ENCODE measurements around the gene WNT7A.

Gene WNT7A

DNA sequence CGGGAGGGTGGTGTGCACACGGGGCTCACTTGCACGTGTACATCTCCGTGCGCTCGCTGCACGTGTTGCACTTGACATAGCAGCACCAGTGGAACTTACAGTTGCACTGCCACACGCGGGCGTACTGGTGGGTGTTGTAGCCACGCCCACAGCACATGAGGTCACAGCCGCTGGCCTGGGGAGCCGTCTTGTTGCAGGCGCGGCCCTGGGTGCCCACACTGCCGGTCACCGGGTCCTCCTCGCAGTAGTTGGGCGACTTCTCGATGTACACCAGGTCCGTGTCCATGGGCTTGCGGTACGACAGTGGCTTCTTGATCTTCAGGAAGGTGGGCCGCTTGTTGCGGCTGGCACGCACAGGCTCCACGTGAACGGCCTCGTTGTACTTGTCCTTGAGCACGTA, 61.0 kb downstream of the WNT7A start:
- TF ChIP-seq, protein P1, sequence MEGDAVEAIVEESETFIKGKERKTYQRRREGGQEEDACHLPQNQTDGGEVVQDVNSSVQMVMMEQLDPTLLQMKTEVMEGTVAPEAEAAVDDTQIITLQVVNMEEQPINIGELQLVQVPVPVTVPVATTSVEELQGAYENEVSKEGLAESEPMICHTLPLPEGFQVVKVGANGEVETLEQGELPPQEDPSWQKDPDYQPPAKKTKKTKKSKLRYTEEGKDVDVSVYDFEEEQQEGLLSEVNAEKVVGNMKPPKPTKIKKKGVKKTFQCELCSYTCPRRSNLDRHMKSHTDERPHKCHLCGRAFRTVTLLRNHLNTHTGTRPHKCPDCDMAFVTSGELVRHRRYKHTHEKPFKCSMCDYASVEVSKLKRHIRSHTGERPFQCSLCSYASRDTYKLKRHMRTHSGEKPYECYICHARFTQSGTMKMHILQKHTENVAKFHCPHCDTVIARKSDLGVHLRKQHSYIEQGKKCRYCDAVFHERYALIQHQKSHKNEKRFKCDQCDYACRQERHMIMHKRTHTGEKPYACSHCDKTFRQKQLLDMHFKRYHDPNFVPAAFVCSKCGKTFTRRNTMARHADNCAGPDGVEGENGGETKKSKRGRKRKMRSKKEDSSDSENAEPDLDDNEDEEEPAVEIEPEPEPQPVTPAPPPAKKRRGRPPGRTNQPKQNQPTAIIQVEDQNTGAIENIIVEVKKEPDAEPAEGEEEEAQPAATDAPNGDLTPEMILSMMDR (IDR thresholded peaks at IDR 0.05; ENCODE audit: extremely low read depth, missing control alignments), result no peak

DNA sequence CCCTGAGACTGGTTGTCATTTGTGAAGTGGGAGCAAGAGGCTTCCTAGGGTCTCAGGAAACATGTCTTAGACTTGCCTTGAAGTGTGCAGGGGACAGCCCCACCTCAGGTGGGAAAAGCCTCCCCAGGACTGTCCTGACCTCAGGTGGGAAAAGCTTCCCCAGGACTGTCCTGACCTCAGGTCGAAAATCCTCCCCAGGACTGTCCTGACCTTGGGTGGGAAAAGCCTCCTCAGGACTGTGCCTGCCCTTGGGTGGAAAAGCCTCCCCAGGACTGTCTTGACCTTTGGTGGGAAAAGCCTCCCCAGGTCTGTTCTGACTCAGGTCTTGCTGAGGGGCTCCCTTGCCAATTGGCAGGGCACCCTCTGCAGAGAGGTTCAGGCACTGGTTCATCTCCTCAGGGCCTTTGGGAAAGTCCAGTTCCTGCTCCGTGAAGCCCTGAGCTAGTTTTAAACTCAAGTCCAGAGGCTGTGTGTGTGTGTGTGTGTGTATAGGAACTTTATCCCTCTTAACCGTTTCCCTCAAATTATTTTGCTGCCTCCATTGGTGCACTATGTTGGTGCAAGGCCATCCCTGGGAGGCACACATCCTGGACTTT, 64.7 kb downstream of the WNT7A start:
- TF ChIP-seq, protein P1 (IDR thresholded peaks at IDR 0.05; ENCODE audit: extremely low read depth, missing control alignments), result no peak
- DNase-seq (ENCODE audit: low spot score), result no peak

More for the DNA sequence above, 61.0 kb downstream of the WNT7A start:
- DNase-seq (ENCODE audit: low spot score), result no peak

DNA sequence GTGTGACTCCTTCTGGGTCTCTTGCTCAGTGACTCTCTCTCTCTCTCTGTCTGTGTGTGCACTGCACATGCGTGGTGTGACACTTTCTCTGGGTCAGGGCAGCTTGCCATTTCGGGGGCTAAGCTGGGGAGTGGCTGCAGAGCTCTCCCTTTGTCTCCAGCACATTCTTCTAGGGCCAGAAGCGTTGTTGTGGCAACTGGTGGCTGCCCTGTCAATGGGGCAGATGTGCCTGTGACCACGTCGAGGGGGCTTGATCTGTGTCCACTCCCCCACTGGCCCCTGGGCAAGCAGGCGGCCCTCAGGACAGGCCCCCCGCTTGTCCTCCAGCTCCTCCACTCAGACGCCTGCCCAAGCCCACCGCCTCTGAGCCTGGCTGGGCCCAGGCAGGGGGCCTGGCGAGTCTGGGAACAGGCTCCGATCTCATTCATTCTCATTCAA, 67.8 kb downstream of the WNT7A start:
- DNase-seq (ENCODE audit: low spot score), result no peak
- TF ChIP-seq, protein P1 (IDR thresholded peaks at IDR 0.05; ENCODE audit: extremely low read depth, missing control alignments), result no peak

DNA sequence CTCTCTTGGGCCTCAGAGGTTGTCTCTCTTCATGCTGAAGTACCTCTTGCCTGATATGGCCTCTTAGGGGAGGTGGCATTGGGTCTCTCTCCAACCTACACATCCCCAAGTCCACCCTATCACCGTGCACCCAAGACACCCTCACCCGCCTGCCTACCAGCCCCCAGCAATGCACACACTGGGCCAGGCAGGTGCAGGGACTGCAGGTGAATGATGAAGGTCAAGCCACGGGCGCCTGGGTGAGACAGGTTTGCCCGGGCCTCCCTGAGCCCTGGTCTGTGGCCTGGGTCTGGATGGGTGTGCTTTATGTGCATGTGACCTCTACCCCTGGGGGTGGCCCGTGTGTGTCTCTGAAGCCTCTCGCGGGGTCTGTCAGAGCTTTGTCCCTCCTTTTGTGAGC, 68.3 kb downstream of the WNT7A start:
- TF ChIP-seq, protein P1 (IDR thresholded peaks at IDR 0.05; ENCODE audit: extremely low read depth, missing control alignments), result no peak
- no peak for DNase-seq (ENCODE audit: low spot score)

DNA sequence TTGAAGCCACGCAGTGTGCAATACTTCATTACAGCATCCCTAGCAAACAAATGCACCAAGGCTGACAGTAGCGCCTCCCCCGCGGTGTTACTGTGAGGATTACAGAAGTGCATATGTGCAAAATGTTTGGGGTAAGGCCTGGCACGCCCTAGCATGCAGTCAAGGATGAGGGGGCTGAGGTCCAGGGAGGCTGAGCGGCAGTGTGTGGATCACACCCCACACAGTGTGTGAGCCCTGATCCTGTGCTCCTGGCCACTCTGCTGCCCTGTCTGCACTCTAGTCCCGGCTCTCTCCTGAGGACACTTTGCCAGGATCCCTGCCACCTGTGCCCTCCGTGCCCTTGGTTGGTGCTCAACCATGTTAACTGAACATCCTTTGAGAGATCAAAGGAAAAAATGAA, 71.3 kb downstream of the WNT7A start:
- DNase-seq (ENCODE audit: low spot score), result no peak
- TF ChIP-seq, protein P1 (IDR thresholded peaks at IDR 0.05; ENCODE audit: extremely low read depth, missing control alignments), result no peak

DNA sequence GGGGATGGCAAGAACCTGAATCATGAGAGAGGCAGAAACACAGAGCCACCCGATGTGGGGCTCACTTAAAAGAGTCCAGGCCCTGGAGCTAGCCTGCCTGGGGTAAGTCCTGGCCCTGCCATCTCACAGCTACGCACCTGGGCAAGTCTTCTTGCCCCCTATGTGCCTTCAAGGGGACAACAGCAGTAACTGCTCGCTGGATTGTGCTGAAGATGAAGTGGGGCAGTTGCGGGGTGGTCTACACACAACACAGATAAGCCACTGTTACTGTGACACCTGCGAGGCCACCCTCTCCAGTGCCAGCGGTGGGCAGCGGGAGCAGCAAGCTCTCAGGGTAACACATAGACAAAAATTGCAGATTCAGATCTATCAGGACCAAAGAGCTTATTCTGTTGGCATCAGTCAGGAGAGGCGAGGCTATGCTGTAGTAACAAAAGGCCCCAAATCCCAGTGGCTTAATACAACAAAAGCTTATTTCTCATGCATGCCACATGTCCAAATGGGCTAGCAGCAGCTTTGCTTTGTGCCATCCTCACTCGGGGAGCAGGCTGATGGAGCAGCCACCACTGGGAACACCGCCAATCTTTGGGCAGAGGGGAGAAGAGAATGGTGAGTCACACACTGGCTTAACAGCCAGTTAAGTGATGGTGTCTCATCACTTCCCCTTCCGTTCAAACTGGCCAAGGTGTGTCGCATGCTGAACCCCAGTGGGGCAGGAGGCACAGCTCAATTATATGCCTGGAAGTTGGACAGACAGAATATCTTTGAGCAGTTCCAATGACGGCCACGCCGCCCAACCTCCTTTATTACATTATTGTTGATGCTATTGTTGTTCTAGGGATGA, 78.3 kb downstream of the WNT7A start:
- no peak for DNase-seq (ENCODE audit: low spot score)
- TF ChIP-seq, protein P1 (IDR thresholded peaks at IDR 0.05; ENCODE audit: extremely low read depth, missing control alignments), result no peak

DNA sequence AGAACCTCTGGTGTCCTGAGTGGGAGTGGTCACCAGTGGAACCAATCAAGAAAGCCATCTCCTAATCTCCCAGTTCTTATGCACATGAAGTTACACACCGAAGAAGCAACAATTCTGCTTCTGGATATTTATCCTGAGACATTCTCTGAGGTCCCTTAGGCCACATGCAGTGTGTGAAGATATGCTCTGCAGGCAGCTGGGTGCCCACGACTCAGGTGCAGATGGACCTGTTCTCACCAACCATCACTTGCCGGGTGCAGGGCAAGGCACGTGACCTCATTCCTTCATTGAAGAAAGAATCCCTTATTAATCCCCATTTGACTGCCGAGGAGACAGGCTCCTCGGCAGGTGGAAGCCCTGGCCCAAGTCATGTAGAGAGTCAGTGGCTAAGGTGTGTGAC, 79.8 kb downstream of the WNT7A start:
- TF ChIP-seq, protein P1 (IDR thresholded peaks at IDR 0.05; ENCODE audit: extremely low read depth, missing control alignments), result no peak
- DNase-seq (ENCODE audit: low spot score), result no peak
